NOMO-1 treated with DMSO at 0.1 percent for 48 hours (cell line): ENCODE data around the gene TNFAIP8L3.

Source experiments
- DNase-seq: peaks from one replicate; lab custom pipeline; 2025; ENCODE audit not compliant: unreplicated experiment; lab: John Stamatoyannopoulos, UW

The TNFAIP8L3 gene

GRCh38 chr15:51117270-51117669 lies 22.6 kb upstream of the TNFAIP8L3 start:
- DNase-seq: no peak

- DNase-seq: no peak
These were observed 19.9 kb upstream of the TNFAIP8L3 start for GRCh38 chr15:51114437-51115119.

- DNase-seq: no peak
These were observed 17.4 kb upstream of the TNFAIP8L3 start for GRCh38 chr15:51112078-51112477.

- no peak for DNase-seq
These were observed 16.4 kb upstream of the TNFAIP8L3 start for GRCh38 chr15:51111061-51111460.

GRCh38 chr15:51110171-51110570 lies 15.5 kb upstream of the TNFAIP8L3 start:
- DNase-seq: no peak

- no peak for DNase-seq
These were observed 14.3 kb upstream of the TNFAIP8L3 start for GRCh38 chr15:51108933-51109550.

GRCh38 chr15:51107612-51108011 lies 12.9 kb upstream of the TNFAIP8L3 start:
- DNase-seq: no peak

- DNase-seq: no peak
These were observed 11.8 kb upstream of the TNFAIP8L3 start for GRCh38 chr15:51106481-51106880.

- no peak for DNase-seq
These were observed 10.8 kb upstream of the TNFAIP8L3 start for GRCh38 chr15:51105430-51106016.

- DNase-seq: no peak
These were observed 9.8 kb upstream of the TNFAIP8L3 start for GRCh38 chr15:51104512-51104911.

- no peak for DNase-seq
These were observed 8.6 kb upstream of the TNFAIP8L3 start for GRCh38 chr15:51103330-51103729.

- no peak for DNase-seq
These were observed 6.2 kb upstream of the TNFAIP8L3 start for GRCh38 chr15:51100785-51101489.

GRCh38 chr15:51099185-51099584 lies 4.5 kb upstream of the TNFAIP8L3 start:
- no peak for DNase-seq

- DNase-seq: no peak
These were observed 3.6 kb upstream of the TNFAIP8L3 start for GRCh38 chr15:51098331-51098619.

- DNase-seq: peak; percentile 79
These were observed 3.0 kb upstream of the TNFAIP8L3 start for GRCh38 chr15:51097553-51098330.

- no peak for DNase-seq
These were observed 2.3 kb upstream of the TNFAIP8L3 start for GRCh38 chr15:51096976-51097375.

- DNase-seq: no peak
These were observed 1.1 kb upstream of the TNFAIP8L3 start for GRCh38 chr15:51095681-51096331.

GRCh38 chr15:51093839-51094605 lies 684 bp downstream of the TNFAIP8L3 start:
- no peak for DNase-seq

GRCh38 chr15:51093488-51093838 lies 1.2 kb downstream of the TNFAIP8L3 start:
- no peak for DNase-seq

GRCh38 chr15:51092480-51093040 lies 2.1 kb downstream of the TNFAIP8L3 start:
- DNase-seq: no peak
